ENCODE data around the gene CCND1.
"Not testable (repeated sequence)": the region's sequence is repeated elsewhere in the genome, so short reads cannot be mapped to it uniquely, and the experiment has no call there.

CCND1 gene

DNA sequence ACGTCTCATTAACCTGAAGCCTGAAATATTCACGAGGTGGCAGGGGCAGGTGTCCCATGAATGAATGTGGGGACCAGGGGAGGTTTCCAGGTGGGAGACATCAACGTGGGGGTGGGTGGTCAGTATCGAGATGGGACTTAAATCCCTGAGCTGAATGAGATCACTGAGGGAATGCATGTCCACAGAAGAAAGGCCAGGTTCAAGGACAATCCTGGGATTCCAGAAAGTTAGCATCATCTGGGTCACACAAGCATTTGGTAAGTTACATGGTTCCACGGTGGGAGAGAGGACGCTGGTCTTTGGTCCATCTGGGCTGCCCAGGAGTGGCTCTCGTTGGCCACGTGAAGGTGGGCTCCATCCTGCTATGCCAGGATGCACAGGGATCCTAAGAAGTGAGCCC lies 22.7 kb upstream of the CCND1 start:
- DNase-seq, result no peak

DNA sequence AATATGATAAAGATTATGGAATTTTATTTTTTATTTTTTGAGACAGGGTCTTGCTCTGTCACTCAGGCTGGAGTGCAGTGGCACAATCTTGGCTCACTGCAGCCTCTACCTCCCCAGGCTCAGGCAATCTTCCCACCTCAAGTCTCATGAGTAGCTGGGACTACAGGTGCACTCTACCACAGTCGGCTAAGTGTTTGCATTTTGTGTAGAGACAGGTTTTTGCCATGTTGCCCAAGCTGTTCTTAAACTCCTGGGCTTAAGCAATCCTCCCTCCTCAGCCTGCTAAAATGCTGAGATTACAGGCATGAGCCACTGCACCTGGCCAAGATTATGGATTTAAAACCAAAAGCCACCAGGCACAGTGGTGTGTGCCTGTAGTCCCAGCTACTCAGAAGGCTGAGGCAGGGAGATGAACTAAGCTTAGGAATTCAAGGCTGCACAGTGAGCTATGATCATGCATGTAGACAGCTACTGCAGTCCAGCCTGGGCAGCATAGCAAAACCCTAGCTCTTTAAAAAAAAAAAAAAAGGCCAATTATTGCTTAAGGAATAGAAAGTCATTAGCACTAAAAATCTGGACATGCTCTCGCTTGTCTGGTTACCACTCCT lies 20.2 kb upstream of the CCND1 start:
- no peak for DNase-seq

DNA sequence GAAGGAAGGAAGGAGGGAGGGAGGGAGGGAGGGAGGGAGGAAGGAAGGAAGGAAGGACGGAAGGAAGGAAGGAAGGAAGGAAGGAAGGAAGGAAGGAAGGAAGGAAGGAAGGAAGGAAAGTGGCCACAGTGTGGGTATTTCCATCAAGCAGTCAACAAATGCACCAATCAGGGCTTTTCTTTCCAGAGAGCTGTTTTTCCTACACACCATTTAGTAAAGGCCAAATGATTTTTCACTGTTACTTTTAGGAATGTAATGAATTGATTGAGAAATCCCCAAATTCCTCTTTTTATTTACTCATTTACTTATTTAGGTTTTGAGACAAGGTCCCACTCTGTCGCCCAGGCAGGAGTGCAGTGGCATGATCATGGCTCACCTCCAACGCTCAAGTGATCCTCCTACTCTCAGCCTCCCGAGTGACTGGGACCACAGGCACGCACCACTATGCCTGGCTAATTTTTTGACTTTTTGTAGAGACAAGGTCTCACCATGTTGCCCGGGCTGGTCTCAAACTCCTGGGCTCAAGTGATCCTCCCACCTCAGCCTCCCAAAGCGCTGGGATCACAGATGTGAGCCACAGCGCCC lies 18.8 kb upstream of the CCND1 start:
- DNase-seq, result not testable (repeated sequence)

DNA sequence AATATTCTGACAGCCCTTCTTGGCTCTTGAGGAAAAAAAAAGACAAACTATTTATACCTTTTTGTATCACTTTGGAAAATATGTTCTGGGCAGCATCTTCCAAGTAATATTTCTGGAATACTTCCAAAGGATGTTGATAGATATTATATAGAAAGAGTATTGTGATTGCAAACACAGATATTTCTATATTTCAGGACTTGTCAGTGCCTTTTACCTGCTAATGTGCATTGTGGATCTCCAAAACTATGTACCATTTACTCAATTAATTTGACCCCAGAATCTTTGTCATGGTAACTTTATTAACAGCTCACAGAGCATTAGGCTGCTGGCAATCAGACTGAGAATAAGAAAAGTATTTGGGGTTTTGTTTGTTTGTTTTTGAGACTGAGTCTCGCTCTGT lies 16.7 kb upstream of the CCND1 start:
- DNase-seq, result no peak

DNA sequence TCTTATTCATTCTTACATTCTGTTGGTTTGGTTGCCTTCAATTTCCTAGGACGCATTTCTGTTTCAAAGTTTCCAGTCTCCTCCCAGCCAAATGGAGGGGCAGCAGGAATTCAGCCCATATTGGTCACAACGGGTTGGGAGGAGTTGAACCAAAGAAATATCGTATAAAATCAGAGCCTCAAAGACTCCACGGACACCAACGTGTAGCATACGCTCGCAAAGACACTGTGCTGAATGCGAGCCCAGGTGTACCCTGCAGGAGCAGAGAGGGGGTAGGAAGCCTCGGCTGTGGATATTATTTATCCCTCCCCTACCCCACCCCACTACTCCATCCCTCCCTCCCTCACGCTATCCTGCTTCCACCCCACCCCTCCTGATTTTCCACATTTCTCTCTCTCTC lies 15.5 kb upstream of the CCND1 start:
- no peak for DNase-seq

GRCh38 chr11:69627551-69627950 lies 13.4 kb upstream of the CCND1 start:
- DNase-seq, result no peak

GRCh38 chr11:69630017-69630416 lies 10.9 kb upstream of the CCND1 start:
- DNase-seq, result no peak

- DNase-seq, result no peak
These were observed 10.5 kb upstream of the CCND1 start for GRCh38 chr11:69630424-69630823.

GRCh38 chr11:69632900-69633299 lies 8.1 kb upstream of the CCND1 start:
- no peak for DNase-seq

- no peak for DNase-seq
These were observed 6.9 kb upstream of the CCND1 start for GRCh38 chr11:69634069-69634468.

GRCh38 chr11:69634590-69634989 lies 6.4 kb upstream of the CCND1 start:
- no peak for DNase-seq

DNA sequence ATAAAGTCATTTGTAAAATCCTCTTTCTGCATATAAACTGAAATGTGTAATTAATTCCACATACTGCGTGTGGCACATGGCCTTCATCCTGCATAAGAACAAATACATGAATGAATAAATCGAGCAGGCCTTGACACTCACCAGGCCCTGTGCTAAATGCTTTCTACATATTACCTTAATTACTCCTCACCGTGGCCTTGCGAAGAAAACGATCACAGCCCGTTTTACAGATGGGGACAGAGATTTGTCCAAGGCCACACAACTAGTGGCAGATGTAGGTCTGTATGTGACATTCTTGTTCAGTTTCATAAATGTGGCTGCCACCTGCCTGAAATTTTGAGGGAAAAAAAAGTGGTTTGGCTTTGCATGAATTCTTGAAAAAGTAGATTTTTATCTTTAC lies 5.8 kb upstream of the CCND1 start:
- no peak for DNase-seq

GRCh38 chr11:69635804-69636511 lies 5.0 kb upstream of the CCND1 start:
- DNase-seq, result no peak

DNA sequence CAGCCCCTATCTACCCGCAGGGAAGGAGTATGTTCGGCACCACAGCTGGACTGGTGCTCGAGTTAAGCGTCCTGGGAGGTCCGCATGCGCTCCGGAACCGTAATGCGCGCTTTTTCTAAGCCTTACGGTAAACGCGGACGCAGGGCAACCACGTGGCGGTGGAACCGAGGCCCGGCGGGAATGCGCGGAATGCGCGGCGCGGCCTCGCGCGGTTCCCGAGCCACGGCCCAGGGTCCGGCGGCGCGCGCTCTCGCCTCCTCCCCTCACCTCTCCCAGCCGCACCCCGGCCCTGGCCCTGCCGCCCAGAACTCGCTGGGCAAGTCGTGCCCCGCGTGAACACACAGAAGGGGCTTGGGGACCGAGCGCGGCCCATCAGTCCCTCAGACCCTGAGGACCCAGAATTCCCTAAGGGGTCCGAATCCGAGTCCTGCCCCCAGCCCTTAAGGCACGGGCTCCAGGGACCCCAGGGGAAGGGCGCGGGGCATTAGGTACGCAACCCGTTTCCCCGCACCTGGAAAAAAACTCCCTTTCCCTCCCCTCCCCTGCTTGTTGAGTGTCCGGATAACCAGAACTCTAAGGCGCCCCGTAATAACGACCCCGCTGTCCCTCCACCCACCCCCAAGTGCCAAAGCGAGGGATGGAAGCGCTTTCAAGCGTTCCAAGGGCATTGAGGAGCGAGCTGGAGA lies 4.3 kb upstream of the CCND1 start:
- DNase-seq, result no peak

DNA sequence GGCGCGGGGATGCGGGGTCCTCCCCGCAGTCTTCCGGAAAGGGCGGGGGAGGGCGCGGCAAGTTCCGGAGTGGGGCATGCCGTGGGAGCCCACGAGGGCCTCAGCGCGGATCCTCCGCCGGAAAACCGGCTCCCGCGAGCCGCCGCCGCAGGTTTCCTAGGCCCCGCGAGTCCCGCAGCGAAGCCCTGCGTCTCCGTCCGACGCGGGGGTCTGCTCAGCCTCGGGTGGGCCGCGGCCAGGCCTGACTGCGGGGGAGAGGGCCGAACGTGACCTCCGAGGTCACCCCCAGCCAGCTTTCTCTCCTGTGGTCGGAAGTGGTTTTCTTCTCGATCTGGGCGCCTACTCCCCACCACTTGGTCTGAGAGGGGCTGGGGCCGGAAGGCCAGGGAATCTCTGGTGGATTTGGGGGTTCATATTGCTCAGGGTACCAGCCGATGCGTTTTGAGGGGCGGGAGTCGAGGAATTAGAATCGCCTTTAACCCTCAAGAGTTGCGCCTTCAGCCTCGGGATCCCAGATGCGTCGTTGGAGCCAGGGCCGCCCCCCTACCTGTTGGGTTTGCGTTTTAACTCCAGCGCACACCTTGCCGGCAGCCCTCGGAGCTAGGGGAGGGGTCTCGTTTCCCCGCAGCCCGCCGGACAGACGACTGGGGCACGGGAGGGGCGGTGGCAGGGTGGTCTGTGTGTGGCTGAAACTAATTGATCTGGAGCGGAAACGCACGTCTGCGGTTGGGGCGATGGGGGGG lies 3.6 kb upstream of the CCND1 start:
- no peak for DNase-seq

DNA sequence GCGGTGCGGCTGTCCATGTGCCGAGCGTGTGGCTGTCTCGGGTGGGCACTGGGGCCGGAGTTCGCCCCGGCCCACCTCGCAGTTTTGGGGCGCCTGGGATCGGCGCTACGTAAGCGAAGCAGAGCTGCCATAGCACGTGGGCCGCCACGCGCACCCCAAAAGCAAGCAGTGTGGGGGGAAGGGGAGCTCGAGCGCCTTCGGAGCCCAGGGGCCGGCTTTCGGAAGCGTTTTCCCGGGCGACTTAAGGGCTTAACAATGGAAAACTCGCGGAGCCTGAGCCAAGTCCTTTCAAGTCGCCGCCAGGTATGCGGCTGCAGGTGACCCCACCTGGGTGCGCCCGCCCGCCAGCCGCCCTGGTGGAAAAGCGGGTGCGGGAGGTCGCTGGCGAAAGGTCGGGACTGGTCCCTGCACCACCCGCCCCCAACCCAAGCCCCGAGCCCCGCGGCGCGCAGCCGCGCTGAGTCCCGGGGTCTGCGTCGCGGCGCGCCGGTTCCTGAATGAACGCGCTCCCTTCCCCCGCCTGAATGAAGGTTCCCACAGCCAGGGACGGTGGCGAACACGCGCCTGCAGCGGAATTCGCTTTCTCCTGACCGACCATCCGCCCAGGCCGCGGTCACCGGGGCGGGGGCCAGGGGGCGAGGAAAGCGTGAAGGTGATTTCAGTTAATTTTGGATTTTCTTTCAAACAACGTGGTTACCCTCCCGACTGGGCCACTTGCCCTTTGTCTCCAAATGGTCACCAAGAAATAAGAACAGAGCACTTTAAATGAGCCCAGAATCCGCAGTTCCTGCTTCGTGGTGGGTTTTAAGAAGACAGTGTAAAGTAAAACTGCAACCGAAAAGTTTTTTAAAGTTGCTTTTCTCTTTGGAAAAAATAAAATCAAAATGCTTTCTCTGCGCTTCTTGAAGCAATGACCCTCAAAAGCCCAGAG lies 2.8 kb upstream of the CCND1 start:
- DNase-seq, result no peak

DNA sequence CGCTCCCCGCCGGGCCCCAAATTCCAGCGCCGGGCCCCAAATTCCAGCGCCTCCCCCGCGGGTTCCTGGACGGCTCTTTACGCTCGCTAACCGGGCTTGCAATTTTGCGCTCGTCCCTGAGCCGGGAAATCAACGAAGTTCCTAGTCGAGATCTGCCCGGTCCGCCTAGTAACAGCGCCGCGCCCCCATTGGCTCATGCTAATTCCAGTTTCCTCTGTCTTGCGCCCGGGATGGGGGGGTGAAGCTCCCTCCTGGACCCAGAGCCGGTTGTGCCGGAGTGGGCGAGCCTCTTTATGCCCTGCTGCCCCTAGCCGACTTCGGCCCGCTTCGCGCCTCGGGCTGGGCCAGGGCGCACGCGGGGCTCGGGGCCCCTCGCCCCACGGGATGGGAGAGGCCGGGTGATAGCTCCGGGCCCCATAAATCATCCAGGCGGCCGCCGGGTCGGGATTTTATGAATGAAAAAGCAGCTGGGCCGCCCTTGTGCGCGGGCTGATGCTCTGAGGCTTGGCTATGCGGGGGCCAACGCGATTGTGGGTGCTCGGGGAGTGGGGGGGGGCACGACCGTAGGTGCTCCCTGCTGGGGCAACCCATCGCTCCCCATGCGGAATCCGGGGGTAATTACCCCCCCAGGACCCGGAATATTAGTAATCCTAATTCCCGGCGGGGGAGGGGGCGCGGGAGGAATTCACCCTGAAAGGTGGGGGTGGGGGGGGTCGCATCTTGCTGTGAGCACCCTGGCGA lies 1.8 kb upstream of the CCND1 start:
- no peak for DNase-seq

DNA sequence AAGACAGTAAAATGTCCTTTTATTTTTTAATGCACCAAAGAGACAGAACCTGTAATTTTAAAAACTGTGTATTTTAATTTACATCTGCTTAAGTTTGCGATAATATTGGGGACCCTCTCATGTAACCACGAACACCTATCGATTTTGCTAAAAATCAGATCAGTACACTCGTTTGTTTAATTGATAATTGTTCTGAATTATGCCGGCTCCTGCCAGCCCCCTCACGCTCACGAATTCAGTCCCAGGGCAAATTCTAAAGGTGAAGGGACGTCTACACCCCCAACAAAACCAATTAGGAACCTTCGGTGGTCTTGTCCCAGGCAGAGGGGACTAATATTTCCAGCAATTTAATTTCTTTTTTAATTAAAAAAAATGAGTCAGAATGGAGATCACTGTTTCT lies 1.1 kb upstream of the CCND1 start:
- DNase-seq, result no peak

GRCh38 chr11:69640260-69640994 lies 529 bp upstream of the CCND1 start:
- DNase-seq, result no peak

DNA sequence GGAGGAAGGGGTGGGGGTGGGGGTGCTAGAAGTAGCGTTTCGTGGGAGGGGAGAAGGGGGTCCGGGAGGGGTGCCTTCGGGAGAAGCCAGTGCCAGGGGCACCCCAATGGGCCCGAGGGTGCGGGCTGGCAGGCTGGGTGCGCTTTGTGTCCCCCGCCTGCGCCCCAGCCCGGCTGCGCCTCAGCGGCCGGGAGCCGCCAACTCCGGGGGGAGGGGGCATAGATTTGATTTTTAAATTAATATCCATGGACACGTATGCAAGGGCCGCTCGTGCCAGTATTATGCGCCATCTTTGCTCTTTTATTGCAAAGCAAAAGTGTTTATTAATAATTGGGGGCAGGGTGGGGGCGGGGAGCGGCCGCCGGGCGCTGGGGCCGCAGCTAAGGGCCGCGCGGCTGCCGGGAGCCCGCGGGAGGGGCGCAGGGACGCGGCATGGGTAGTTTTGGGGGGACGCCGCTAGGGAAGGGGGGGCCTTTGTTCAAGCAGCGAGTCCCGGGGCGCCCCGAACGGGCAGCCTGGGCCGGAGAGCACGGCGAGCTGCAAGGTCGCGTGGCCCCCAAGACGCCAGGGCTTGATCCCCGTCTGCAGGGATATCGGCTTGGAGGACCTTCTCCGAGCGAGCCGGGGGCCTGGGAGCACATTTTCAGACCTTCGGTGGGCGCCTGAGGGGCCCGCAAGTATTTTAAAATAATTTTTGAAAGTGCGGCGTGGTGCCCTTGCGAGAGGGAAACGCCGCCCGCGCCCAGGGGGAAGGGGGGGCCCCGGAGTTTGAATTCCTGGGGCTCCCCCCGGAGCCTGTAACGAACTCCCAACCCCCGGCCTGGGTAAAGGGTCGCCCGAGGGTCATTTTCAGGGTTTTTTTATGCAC lies 959 bp downstream of the CCND1 start:
- DNase-seq, result no peak

Measured in activated CD4-positive, CD25-positive, alpha-beta regulatory T cell treated with anti-CD3 and anti-CD28 coated beads, Interleukin-2, amount 50 U/mL, for 72 hours (primary cell).